ENCODE data around the gene CACNG7. TPM values are rescaled to one million over a fixed set of nuclear protein-coding genes. Genes with fewer than 3 reads are reported as not detected.
A peak's percentile ranks its signal among the peaks of the same experiment; 100 is the strongest.

Gene CACNG7
- total RNA-seq, 1 experiment from 2014 or later = 22.7 TPM

DNA sequence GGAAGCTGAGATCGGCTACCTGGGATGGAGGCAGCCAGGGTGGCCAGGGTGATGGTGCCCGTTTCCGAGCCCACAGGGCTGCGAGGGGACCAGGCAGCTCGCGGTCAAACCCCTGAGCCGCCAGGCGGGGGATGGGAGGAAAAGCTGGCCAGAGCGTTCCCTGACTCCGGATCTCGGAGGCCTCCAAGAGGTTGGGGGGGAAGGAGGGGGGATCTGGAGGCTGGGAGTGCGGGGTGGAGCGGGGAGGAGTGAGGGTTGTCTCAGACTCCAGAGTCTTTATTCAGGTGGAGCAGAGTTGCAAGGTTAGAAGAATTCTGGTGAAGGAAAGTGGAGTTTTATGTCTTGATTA is 1.1 kb downstream of the CACNG7 start:
- peak overlapping the region in 2 of 3 experiments; percentile 29 to 32; a peak in 2 of 7 replicates for H3K27ac Mint-ChIP-seq
- H2AFZ ChIP-seq (ENCODE audit: low read length) = no peak overlapping the region

More for the DNA sequence above, 1.1 kb downstream of the CACNG7 start:
- WGBS (ENCODE audit: extremely low coverage, insufficient read length, low lambda C conversion rate) = no CpG with 5 or more reads among the region's 13 CpGs
- H2BK12ac ChIP-seq (ENCODE audit: insufficient read length, low read depth, low read length) = no peak overlapping the region
- no peak overlapping the region for H3T11ph ChIP-seq (ENCODE audit: low read length)
- peaks cover 32 to 47% of the 10 kb centered on the region in 2 experiments for H3K4me1 Mint-ChIP-seq
- DNase-seq = peak; percentile 71
- peaks cover 70% of the 10 kb centered on the region for H3K27me3 Mint-ChIP-seq (ENCODE audit: low read depth)
- H2AK5ac ChIP-seq (ENCODE audit: insufficient read length, low read length) = no peak overlapping the region
- peaks cover 4 to 16% (median 13%) of the 10 kb centered on the region in 3 experiments for H3K36me3 Mint-ChIP-seq (ENCODE audit: insufficient read depth in 1 of 3, low read depth in 3 of 3)
- no peak overlapping the region for H3K14ac ChIP-seq (ENCODE audit: insufficient read depth, low read length)
- no peak overlapping the region for H3K4ac ChIP-seq (ENCODE audit: low read depth, low read length)
- H4K91ac ChIP-seq (ENCODE audit: insufficient read length, low read depth, low read length) = no peak overlapping the region
- no peaks in the 10 kb centered on the region for H4K20me1 ChIP-seq (ENCODE audit: control insufficient read depth, insufficient read depth, insufficient read length)
- peak overlapping the region; percentile 82 for H3K4me2 ChIP-seq (ENCODE audit: insufficient read depth, insufficient read length, low read length)
- H4K5ac ChIP-seq (ENCODE audit: insufficient read length, low read depth, low read length) = no peak overlapping the region
- H4K8ac ChIP-seq (replicated peaks; ENCODE audit: insufficient read length, low read depth, low read length) = no peak overlapping the region
- H3K4me1 ChIP-seq (ENCODE audit: insufficient read depth, low read length) = peaks cover 3% of the 10 kb centered on the region; the same call in 1 of the 2 replicates
- peak overlapping the region; percentile 65 to 91 for H3K4me3 Mint-ChIP-seq
- H2BK120ac ChIP-seq (ENCODE audit: low read depth, low read length, poor library complexity, severe bottlenecking) = no peak overlapping the region
- H3K9ac ChIP-seq (ENCODE audit: extremely low read depth, insufficient read length, low read length) = peak overlapping the region; percentile 56
- no peak overlapping the region for H2BK5ac ChIP-seq (ENCODE audit: insufficient read length, low read length)
- H3K79me2 ChIP-seq (ENCODE audit: insufficient read depth, low read length) = no peaks in the 10 kb centered on the region
- no peaks in the 10 kb centered on the region for H3K79me1 ChIP-seq (ENCODE audit: insufficient read depth, low read depth, low read length, poor library complexity, severe bottlenecking)
- no peaks in the 10 kb centered on the region for H3K9me3 Mint-ChIP-seq
- no peak overlapping the region for H3K27ac ChIP-seq (ENCODE audit: insufficient read length, low read depth, low read length)
- no peak overlapping the region for H3K23ac ChIP-seq (ENCODE audit: insufficient read length, low read depth, low read length)
- H2BK20ac ChIP-seq (ENCODE audit: low read depth, low read length, poor library complexity, severe bottlenecking) = no peak overlapping the region
- H3K9me3 ChIP-seq (ENCODE audit: control insufficient read depth, low read depth, low read length) = no peaks in the 10 kb centered on the region
- H2BK15ac ChIP-seq (ENCODE audit: low read depth, low read length) = no peak overlapping the region
- H3K23me2 ChIP-seq (ENCODE audit: insufficient read length, low read depth, low read length, poor library complexity, severe bottlenecking) = peaks cover 28% of the 10 kb centered on the region
- H3K27me3 ChIP-seq (ENCODE audit: insufficient read depth, low read length) = peaks cover 3% of the 10 kb centered on the region; the same call in 1 of the 2 replicates
- no peak for TF ChIP-seq CTCF (conservative IDR thresholded peaks at IDR 0.05)
- no peak overlapping the region for H3K56ac ChIP-seq (ENCODE audit: insufficient read length, low read depth, low read length)
- H3K18ac ChIP-seq (ENCODE audit: insufficient read length, low read depth, low read length) = no peak overlapping the region
